HCT116 (cell line): ENCODE results near the gene NEDD4L.

Experiments
- ATF3 ChIP-seq: IDR thresholded peaks from 2 replicates; pipeline ENCODE4 v1.6.1; 2012
- CTCF ChIP-seq, 3 experiments: fragments of 200-600 bp in 1 of 3; sonication (generic) in 1 of 3; IDR thresholded peaks in 2 of 3; conservative IDR thresholded peaks in 1 of 3; 2 replicates each; pipeline ENCODE4 v1.5.1; 2012 to 2017; ENCODE audit warnings: low read depth in 2 of 3, low read length in 2 of 3, antibody characterized with exemption in 1 of 3, borderline replicate concordance in 1 of 3, control low read depth in 1 of 3, mild to moderate bottlenecking in 1 of 3, mixed read lengths in 1 of 3, mixed run types in 1 of 3, moderate library complexity in 1 of 3; ENCODE audit not compliant: insufficient read depth in 1 of 3
- EZH2 ChIP-seq: fragments of 200-600 bp; sonication (generic); IDR thresholded peaks from 2 replicates; pipeline ENCODE4 v1.6.1; 2017; ENCODE audit warnings: antibody characterized with exemption, mixed run types
- EZH2phosphoT487 ChIP-seq: fragments of 200-600 bp; IDR thresholded peaks from 2 replicates; pipeline ENCODE4 v1.6.1; 2018; ENCODE audit warnings: antibody characterized with exemption, borderline replicate concordance
- POLR2A ChIP-seq: IDR thresholded peaks from 2 replicates; pipeline ENCODE4 v1.7.0; 2011; ENCODE audit warnings: borderline replicate concordance; ENCODE audit not compliant: insufficient read depth, insufficient read length; ENCODE audit errors: extremely low read depth
- POLR2AphosphoS5 ChIP-seq: IDR thresholded peaks from 2 replicates; pipeline ENCODE4 v1.6.1; 2011; ENCODE audit warnings: mild to moderate bottlenecking, low read depth, low read length, moderate library complexity
- RAD21 ChIP-seq: IDR thresholded peaks from 2 replicates; pipeline ENCODE4 v1.6.1; 2012; ENCODE audit warnings: low read depth, mild to moderate bottlenecking
- ZNF274 ChIP-seq: fragments of 200-500 bp; sonication (Bioruptor generic); IDR thresholded peaks from 2 replicates; pipeline ENCODE4 v1.6.1; 2014; ENCODE audit warnings: mild to moderate bottlenecking, low read depth, low read length, inconsistent platforms
- TF ChIP-seq, protein P1 (sequence below): IDR thresholded peaks from 2 replicates; pipeline ENCODE4 v1.6.1; 2012

DNA sequence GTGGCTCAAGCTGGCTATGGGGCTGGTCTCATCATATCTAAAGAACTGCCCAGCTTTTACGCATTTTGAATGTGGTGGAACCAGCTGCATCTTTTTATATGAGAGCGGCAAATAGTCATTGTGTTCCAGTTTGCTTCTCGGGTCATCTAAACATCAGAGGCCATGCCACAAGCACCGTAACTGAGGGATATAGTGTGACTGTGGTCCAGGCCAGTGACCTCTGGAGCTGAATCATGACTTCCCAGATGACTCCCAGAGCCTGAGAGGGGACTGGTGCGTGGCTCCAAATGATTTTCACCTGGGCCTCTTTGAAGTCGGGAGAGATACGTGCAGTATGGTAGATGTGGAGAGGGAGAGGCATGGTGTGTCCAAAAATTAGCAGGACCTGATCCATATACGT, 271.0 kb downstream of the NEDD4L start:
- TF ChIP-seq ATF3, result no peak
- no peak for TF ChIP-seq CTCF (IDR thresholded peaks at IDR 0.05 in 2 of 3, conservative IDR thresholded peaks at IDR 0.05 in 1 of 3; ENCODE audit: borderline replicate concordance in 1 of 3, insufficient read depth in 1 of 3, low read depth in 2 of 3, low read length in 2 of 3)
- no peak for TF ChIP-seq EZH2phosphoT487
- no peak for TF ChIP-seq POLR2AphosphoS5
- TF ChIP-seq, protein P1, sequence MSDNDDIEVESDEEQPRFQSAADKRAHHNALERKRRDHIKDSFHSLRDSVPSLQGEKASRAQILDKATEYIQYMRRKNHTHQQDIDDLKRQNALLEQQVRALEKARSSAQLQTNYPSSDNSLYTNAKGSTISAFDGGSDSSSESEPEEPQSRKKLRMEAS, result no peak
- no peak for TF ChIP-seq EZH2
- TF ChIP-seq ZNF274, result no peak
- TF ChIP-seq RAD21, result no peak
- no peak for TF ChIP-seq POLR2A
